Lower leg skin (tissue), 4 donors: ENCODE data around the gene LYZL1. TPM values are rescaled to one million over a fixed set of nuclear protein-coding genes. Genes with fewer than 3 reads are reported as not detected.
"Not testable (repeated sequence)": the region's sequence is repeated elsewhere in the genome, so short reads cannot be mapped to it uniquely, and the experiment has no call there.

Experiments used
- DNase-seq, 2 donors: peaks; one replicate each; pipeline ENCODE4 v3.0.0-alpha.2; 2019; ENCODE audit warnings: low spot score in 2 of 2
- H3K4me3 ChIP-seq: fragments of 200-600 bp; sonication (generic); 2 replicates; pipeline ENCODE4 v1.5.1; 2017; ENCODE audit warnings: mild to moderate bottlenecking, low read depth; ENCODE audit not compliant: poor library complexity, severe bottlenecking
- POLR2A ChIP-seq, 2 donors: fragments of 450-650 bp; IDR thresholded peaks; one replicate each; pipeline ENCODE4 v1.6.1; 2016 to 2017; ENCODE audit warnings: antibody characterized with exemption in 2 of 2, mild to moderate bottlenecking in 1 of 2, moderate library complexity in 1 of 2
- WGBS, 2 donors: methylation state at CpG; one replicate each; pipeline ENCODE4 v1.1.5; 2018; 5-methylcytosine and 5-hydroxymethylcytosine counted together
- intact Hi-C: fragments of 100-400 bp; cut with DNase I; formaldehyde crosslinking; loops from one replicate; pipeline ENCODE4 v1.15.0; 2023; ENCODE audit warnings: low total_unique reads
- total RNA-seq, 4 donors: library from RNA; depleted of rRNA; stranded (reverse); fragments of >200 nt; gene quantifications; one replicate each; pipeline ENCODE4 v1.1.0, GENCODE V29; 2016
- TF ChIP-seq, protein P1 (sequence below), 3 donors: fragments of 450-650 bp; IDR thresholded peaks; one replicate each; pipeline ENCODE4 v1.5.1; 2016; ENCODE audit warnings: antibody characterized with exemption in 3 of 3, mild to moderate bottlenecking in 3 of 3, moderate library complexity in 2 of 3

Gene LYZL1
- total RNA-seq, 4 donors from 2014 or later, result not detected

GRCh38 chr10:29315814-29316213 lies 26.9 kb downstream of the LYZL1 start:
- DNase-seq, result no peak
- 90 to 91% methylated on average over 5 of the region's 5 CpGs for WGBS, 2 donors
- no peak overlapping the region for H3K4me3 ChIP-seq
- TF ChIP-seq POLR2A (IDR thresholded peaks at IDR 0.05), result no peak
- TF ChIP-seq, protein P1, sequence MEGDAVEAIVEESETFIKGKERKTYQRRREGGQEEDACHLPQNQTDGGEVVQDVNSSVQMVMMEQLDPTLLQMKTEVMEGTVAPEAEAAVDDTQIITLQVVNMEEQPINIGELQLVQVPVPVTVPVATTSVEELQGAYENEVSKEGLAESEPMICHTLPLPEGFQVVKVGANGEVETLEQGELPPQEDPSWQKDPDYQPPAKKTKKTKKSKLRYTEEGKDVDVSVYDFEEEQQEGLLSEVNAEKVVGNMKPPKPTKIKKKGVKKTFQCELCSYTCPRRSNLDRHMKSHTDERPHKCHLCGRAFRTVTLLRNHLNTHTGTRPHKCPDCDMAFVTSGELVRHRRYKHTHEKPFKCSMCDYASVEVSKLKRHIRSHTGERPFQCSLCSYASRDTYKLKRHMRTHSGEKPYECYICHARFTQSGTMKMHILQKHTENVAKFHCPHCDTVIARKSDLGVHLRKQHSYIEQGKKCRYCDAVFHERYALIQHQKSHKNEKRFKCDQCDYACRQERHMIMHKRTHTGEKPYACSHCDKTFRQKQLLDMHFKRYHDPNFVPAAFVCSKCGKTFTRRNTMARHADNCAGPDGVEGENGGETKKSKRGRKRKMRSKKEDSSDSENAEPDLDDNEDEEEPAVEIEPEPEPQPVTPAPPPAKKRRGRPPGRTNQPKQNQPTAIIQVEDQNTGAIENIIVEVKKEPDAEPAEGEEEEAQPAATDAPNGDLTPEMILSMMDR (IDR thresholded peaks at IDR 0.05), result no peak
- intact Hi-C loops, result no loop called here

GRCh38 chr10:29316308-29317026 lies 27.6 kb downstream of the LYZL1 start:
- intact Hi-C loops, result no loop called here
- no peak for DNase-seq
- WGBS, 2 donors, result 85 to 88% methylated on average over 8 of the region's 8 CpGs
- TF ChIP-seq, protein P1 (IDR thresholded peaks at IDR 0.05), result no peak
- TF ChIP-seq POLR2A (IDR thresholded peaks at IDR 0.05), result no peak
- H3K4me3 ChIP-seq, result no peak overlapping the region

DNA sequence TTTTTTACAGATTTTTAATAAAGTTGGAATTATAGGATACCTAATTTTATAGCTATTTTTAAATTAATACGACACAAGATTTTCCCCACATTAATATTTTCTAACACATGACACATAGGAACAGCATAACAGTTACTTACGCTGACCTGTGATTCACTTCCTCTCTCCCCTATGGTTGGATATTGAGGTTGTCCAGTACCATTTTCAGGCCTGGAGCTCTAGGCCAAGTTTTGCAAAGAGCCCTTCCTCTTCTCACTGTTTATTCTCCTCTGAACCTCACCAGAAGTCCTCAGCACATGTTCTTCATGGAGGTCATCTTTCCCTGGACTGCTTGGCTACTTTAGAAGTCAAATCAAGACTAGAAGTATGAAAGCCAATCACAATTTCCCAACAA lies 28.2 kb downstream of the LYZL1 start:
- no peak overlapping the region for H3K4me3 ChIP-seq
- no peak for TF ChIP-seq POLR2A (IDR thresholded peaks at IDR 0.05)
- TF ChIP-seq, protein P1 (IDR thresholded peaks at IDR 0.05), result no peak
- WGBS, 2 donors, result 89 to 99% methylated on average over 2 of the region's 2 CpGs
- DNase-seq, result no peak
- intact Hi-C loops, result no loop called here

- H3K4me3 ChIP-seq, result no peak overlapping the region
- intact Hi-C loops, result no loop called here
- 91 to 94% methylated on average over 5 of the region's 5 CpGs for WGBS, 2 donors
- TF ChIP-seq, protein P1 (IDR thresholded peaks at IDR 0.05), result no peak
- no peak for TF ChIP-seq POLR2A (IDR thresholded peaks at IDR 0.05)
- no peak for DNase-seq
These were observed 28.7 kb downstream of the LYZL1 start for GRCh38 chr10:29317423-29318021.

DNA sequence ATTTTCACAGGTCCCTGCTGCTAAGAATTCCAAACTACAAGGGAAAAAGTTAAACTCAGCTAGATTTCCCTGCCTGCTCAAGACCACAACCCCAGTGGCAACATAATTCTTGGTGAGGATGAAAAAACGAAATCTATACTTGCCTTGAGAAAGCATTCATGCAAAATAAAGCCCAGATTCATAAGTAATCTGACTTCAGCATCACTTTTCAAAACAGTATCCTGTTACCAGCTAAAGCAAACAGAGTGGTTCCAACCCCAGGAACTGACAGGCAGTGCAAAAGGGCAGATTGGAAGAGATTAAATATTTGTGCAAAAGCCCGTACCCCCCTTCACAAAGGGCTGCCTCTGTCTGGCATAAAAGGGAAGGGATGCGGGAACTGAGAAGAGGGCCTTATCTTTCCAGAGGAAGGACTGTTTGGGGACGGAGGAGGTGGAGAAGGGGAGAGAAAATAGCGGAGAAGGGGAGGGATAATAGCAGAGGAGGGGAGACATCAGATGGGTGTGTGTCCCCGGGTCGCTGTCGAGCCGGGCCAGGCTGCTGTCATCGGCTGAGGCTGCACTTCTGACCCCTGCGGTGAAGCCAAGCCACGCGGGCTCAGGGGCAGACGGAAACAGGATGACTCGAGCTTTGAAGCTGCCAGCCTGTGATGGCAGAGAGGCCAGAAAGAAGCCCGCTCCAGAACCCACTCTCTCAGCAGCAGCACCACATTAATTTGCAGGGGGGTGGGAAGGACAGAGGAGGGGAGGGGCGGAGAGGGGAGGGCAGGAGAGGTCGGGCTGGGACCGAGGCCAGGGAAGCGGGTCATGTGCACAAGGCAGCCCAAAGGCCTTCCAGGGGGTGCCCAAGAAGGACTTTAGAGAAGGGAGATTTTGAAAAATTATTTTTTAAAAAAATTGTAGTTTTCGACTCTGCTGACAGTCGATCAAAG lies 29.5 kb downstream of the LYZL1 start:
- WGBS, 2 donors, result 17 to 18% methylated on average over 22 of the region's 22 CpGs
- TF ChIP-seq, protein P1 (IDR thresholded peaks at IDR 0.05), result peak in 1 of 3 donors; percentile 18
- intact Hi-C loops, DNase-seq, H3K4me3 ChIP-seq: not testable (repeated sequence)
